Colon (tissue), 2 donors: ENCODE measurements around the gene RNGTT.

Source experiments
- FAIRE-seq: peaks from 2 replicates; lab custom pipeline; 2012; peaks lifted over from hg19 to GRCh38; lab: Jason Lieb, UNC
- donor health status: control.
- donor health status: control.

The RNGTT gene

GRCh38 chr6:88651400-88651799 lies 312.0 kb downstream of the RNGTT start:
- no peak for FAIRE-seq

- no peak for FAIRE-seq
Measured at GRCh38 chr6:88650979-88651378, 312.4 kb downstream of the RNGTT start.

GRCh38 chr6:88650029-88650619 lies 313.3 kb downstream of the RNGTT start:
- FAIRE-seq, result no peak

- FAIRE-seq, result no peak
Measured at GRCh38 chr6:88641178-88641903, 322.1 kb downstream of the RNGTT start.

GRCh38 chr6:88637761-88638545 lies 325.5 kb downstream of the RNGTT start:
- FAIRE-seq, result no peak

GRCh38 chr6:88636871-88637270 lies 326.5 kb downstream of the RNGTT start:
- FAIRE-seq, result no peak

- no peak for FAIRE-seq
Measured at GRCh38 chr6:88633782-88634181, 329.6 kb downstream of the RNGTT start.

GRCh38 chr6:88631830-88632229 lies 331.6 kb downstream of the RNGTT start:
- FAIRE-seq, result no peak

GRCh38 chr6:88629838-88630494 lies 333.5 kb downstream of the RNGTT start:
- no peak for FAIRE-seq

GRCh38 chr6:88626460-88626859 lies 337.0 kb downstream of the RNGTT start:
- no peak for FAIRE-seq

- FAIRE-seq, result no peak
Measured at GRCh38 chr6:88623531-88623930, 339.9 kb downstream of the RNGTT start.

- no peak for FAIRE-seq
Measured at GRCh38 chr6:88619951-88620350, 343.5 kb downstream of the RNGTT start.

- FAIRE-seq, result no peak
Measured at GRCh38 chr6:88616380-88616779, 347.0 kb downstream of the RNGTT start.

- FAIRE-seq, result no peak
Measured at GRCh38 chr6:88614316-88614877, 349.0 kb downstream of the RNGTT start.

- no peak for FAIRE-seq
Measured at GRCh38 chr6:88612631-88613030, 350.8 kb downstream of the RNGTT start.

- no peak for FAIRE-seq
Measured at GRCh38 chr6:88611721-88612120, 351.7 kb downstream of the RNGTT start.

- FAIRE-seq, result no peak
Measured at GRCh38 chr6:88609983-88610382, 353.4 kb downstream of the RNGTT start.

GRCh38 chr6:88605271-88605670 lies 358.1 kb downstream of the RNGTT start:
- FAIRE-seq, result no peak

- no peak for FAIRE-seq
Measured at GRCh38 chr6:88599571-88599970, 363.8 kb downstream of the RNGTT start.

GRCh38 chr6:88596801-88597200 lies 366.6 kb downstream of the RNGTT start:
- FAIRE-seq, result no peak

GRCh38 chr6:88588938-88589337 lies 374.5 kb downstream of the RNGTT start:
- no peak for FAIRE-seq

- no peak for FAIRE-seq
Measured at GRCh38 chr6:88587150-88587520, 376.3 kb downstream of the RNGTT start.
